Neural cell (in vitro differentiated cells): ENCODE data around the gene ADAT3. TPM values are rescaled to one million over a fixed set of nuclear protein-coding genes. Genes with fewer than 3 reads are reported as not detected.

ENCODE experiments used
- H2AFZ ChIP-seq: fragments of 200-600, 300-800 bp; sonication (generic), shearing (Covaris generic); 2 replicates; pipeline ENCODE4 v1.6.0; 2014; ENCODE audit warnings: low read depth, mild to moderate bottlenecking, antibody characterized with exemption, low read length, moderate library complexity
- H3F3A ChIP-seq: fragments of 200-600 bp; shearing (Covaris generic); 2 replicates; pipeline ENCODE4 v1.6.1; 2016; ENCODE audit warnings: mild to moderate bottlenecking, moderate library complexity, mixed read lengths, antibody characterized with exemption, low read length; ENCODE audit not compliant: insufficient read depth, poor library complexity, severe bottlenecking
- H3K27ac ChIP-seq: fragments of 200-600, 300-800 bp; sonication (generic), shearing (Covaris generic); 2 replicates; pipeline ENCODE4 v1.5.1; 2014; ENCODE audit warnings: mild to moderate bottlenecking, low read length, moderate library complexity
- H3K27me3 ChIP-seq: fragments of 300-800, 200-600 bp; sonication (generic), shearing (Covaris generic); 2 replicates; pipeline ENCODE4 v1.6.0; 2014; ENCODE audit warnings: mild to moderate bottlenecking, low read depth, low read length, moderate library complexity; ENCODE audit not compliant: insufficient read depth
- H3K36me3 ChIP-seq: fragments of 300-800, 200-600 bp; sonication (generic), shearing (Covaris generic); 2 replicates; pipeline ENCODE4 v1.5.1; 2014; ENCODE audit warnings: mild to moderate bottlenecking, antibody characterized with exemption, low read length, moderate library complexity; ENCODE audit not compliant: insufficient read depth
- H3K4me2 ChIP-seq: fragments of 300-800, 200-600 bp; sonication (generic), shearing (Covaris generic); 2 replicates; pipeline ENCODE4 v1.6.0; 2014; ENCODE audit warnings: mild to moderate bottlenecking, low read length
- H3K4me3 ChIP-seq: fragments of 300-800, 200-600 bp; sonication (generic), shearing (Covaris generic); 2 replicates; pipeline ENCODE4 v1.5.1; 2014; ENCODE audit warnings: mild to moderate bottlenecking, low read length, moderate library complexity
- H3K79me2 ChIP-seq: fragments of 200-600 bp; shearing (Covaris generic); replicated peaks from 2 replicates; pipeline ENCODE4 v1.6.0; 2014; ENCODE audit warnings: mild to moderate bottlenecking, low read length, moderate library complexity; ENCODE audit not compliant: insufficient read depth
- H3K9ac ChIP-seq: fragments of 300-800, 200-600 bp; sonication (generic), shearing (Covaris generic); 2 replicates; pipeline ENCODE4 v1.6.1; 2016; ENCODE audit warnings: mild to moderate bottlenecking, low read length, mixed read lengths
- H3K9me2 ChIP-seq: fragments of 200-600 bp; shearing (Covaris generic); 2 replicates; pipeline ENCODE4 v1.6.1; 2016; ENCODE audit warnings: mild to moderate bottlenecking, low read length, mixed read lengths; ENCODE audit not compliant: insufficient read depth
- H3K9me3 ChIP-seq: fragments of 200-600, 300-800 bp; sonication (generic), shearing (Covaris generic); 2 replicates; pipeline ENCODE4 v1.6.1; 2016; ENCODE audit warnings: mild to moderate bottlenecking, mixed run types, low read length, moderate library complexity, mixed read lengths
- H4K20me1 ChIP-seq: fragments of 200-600 bp; shearing (Covaris generic); 2 replicates; pipeline ENCODE4 v1.6.1; 2016; ENCODE audit warnings: mild to moderate bottlenecking, mixed run types; ENCODE audit not compliant: insufficient read depth
- EP300 ChIP-seq: fragments of 450-650 bp; conservative IDR thresholded peaks from 2 replicates; pipeline ENCODE4 v1.6.1; 2014; ENCODE audit warnings: antibody characterized with exemption, mild to moderate bottlenecking, moderate library complexity; ENCODE audit not compliant: poor library complexity, severe bottlenecking
- EZH2 ChIP-seq: fragments of 200-600, 300-800 bp; shearing (Covaris generic), sonication (generic); IDR thresholded peaks from 2 replicates; pipeline ENCODE4 v1.6.1; 2014; ENCODE audit warnings: antibody characterized with exemption, low read length, borderline replicate concordance, mild to moderate bottlenecking; ENCODE audit not compliant: insufficient read depth, poor library complexity, severe bottlenecking
- MXI1 ChIP-seq: fragments of 450-650 bp; conservative IDR thresholded peaks from 2 replicates; pipeline ENCODE4 v1.6.1; 2014; ENCODE audit warnings: antibody characterized with exemption, mild to moderate bottlenecking; ENCODE audit not compliant: poor library complexity, severe bottlenecking
- POLR2AphosphoS5 ChIP-seq: IDR thresholded peaks from 2 replicates; pipeline ENCODE4 v1.6.1; 2012
- RAD21 ChIP-seq: fragments of 450-650 bp; conservative IDR thresholded peaks from 2 replicates; pipeline ENCODE4 v1.6.1; 2014; ENCODE audit warnings: antibody characterized with exemption, mild to moderate bottlenecking, moderate library complexity
- SMC3 ChIP-seq: fragments of 450-650 bp; conservative IDR thresholded peaks from 2 replicates; pipeline ENCODE4 v1.6.1; 2014; ENCODE audit warnings: antibody characterized with exemption, mild to moderate bottlenecking, moderate library complexity; ENCODE audit not compliant: poor library complexity
- TAF1 ChIP-seq: IDR thresholded peaks from 2 replicates; pipeline ENCODE4 v1.6.1; 2012; ENCODE audit warnings: low read depth
- polyA plus RNA-seq: library from polyadenylated mRNA; depleted of rRNA; stranded (reverse); fragments of >200 nt; gene quantifications from 2 replicates; pipeline ENCODE4 v1.2.3, GENCODE V29; 2014
- TF ChIP-seq, protein P1 (sequence below): fragments of 450-650 bp; IDR thresholded peaks from 2 replicates; pipeline ENCODE4 v1.5.1; 2014; ENCODE audit warnings: antibody characterized with exemption, mild to moderate bottlenecking, moderate library complexity; ENCODE audit not compliant: poor library complexity, severe bottlenecking
- TF ChIP-seq, protein P2 (sequence below): IDR thresholded peaks from 2 replicates; pipeline ENCODE4 v1.6.1; 2012; ENCODE audit warnings: borderline replicate concordance

The ADAT3 gene
- polyA plus RNA-seq, 1 donor from 2014 or later = 1.6 TPM

DNA sequence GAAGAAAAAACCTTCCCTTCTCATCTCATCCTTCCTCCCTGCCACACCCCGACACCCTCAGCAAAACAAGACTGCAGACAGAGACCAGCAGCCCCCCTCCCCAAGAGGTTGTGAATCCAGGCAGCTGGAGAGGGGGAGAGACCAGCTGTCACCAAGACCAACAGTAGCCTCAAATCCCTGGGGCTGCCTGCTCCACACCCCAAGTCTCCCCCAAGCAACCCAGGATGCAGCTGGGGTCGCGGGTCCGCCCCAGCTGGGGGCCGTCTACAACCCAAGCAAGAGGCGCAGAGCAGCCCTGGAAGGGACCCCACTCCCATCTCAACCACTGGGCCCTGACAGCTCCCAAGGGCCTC, 48.9 kb upstream of the ADAT3 start:
- Histone ChIP-seq H3K9me3 (no peaks in the 10 kb centered on the region), H3K27me3 (peaks cover 13% of the 10 kb centered on the region), H3K27ac (no peak overlapping the region), H3F3A (no peaks in the 10 kb centered on the region), H4K20me1 (no peaks in the 10 kb centered on the region), H3K4me3 (no peak overlapping the region), H3K79me2 (no peaks in the 10 kb centered on the region), H3K9me2 (no peaks in the 10 kb centered on the region), H3K9ac (no peak overlapping the region), H3K4me2 (no peak overlapping the region), H3K36me3 (no peaks in the 10 kb centered on the region), H2AFZ (no peak overlapping the region)
- no peak for TF ChIP-seq TAF1
- TF ChIP-seq, protein P1, sequence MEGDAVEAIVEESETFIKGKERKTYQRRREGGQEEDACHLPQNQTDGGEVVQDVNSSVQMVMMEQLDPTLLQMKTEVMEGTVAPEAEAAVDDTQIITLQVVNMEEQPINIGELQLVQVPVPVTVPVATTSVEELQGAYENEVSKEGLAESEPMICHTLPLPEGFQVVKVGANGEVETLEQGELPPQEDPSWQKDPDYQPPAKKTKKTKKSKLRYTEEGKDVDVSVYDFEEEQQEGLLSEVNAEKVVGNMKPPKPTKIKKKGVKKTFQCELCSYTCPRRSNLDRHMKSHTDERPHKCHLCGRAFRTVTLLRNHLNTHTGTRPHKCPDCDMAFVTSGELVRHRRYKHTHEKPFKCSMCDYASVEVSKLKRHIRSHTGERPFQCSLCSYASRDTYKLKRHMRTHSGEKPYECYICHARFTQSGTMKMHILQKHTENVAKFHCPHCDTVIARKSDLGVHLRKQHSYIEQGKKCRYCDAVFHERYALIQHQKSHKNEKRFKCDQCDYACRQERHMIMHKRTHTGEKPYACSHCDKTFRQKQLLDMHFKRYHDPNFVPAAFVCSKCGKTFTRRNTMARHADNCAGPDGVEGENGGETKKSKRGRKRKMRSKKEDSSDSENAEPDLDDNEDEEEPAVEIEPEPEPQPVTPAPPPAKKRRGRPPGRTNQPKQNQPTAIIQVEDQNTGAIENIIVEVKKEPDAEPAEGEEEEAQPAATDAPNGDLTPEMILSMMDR = no peak
- TF ChIP-seq RAD21 = no peak
- no peak for TF ChIP-seq EZH2
- TF ChIP-seq, protein P2, sequence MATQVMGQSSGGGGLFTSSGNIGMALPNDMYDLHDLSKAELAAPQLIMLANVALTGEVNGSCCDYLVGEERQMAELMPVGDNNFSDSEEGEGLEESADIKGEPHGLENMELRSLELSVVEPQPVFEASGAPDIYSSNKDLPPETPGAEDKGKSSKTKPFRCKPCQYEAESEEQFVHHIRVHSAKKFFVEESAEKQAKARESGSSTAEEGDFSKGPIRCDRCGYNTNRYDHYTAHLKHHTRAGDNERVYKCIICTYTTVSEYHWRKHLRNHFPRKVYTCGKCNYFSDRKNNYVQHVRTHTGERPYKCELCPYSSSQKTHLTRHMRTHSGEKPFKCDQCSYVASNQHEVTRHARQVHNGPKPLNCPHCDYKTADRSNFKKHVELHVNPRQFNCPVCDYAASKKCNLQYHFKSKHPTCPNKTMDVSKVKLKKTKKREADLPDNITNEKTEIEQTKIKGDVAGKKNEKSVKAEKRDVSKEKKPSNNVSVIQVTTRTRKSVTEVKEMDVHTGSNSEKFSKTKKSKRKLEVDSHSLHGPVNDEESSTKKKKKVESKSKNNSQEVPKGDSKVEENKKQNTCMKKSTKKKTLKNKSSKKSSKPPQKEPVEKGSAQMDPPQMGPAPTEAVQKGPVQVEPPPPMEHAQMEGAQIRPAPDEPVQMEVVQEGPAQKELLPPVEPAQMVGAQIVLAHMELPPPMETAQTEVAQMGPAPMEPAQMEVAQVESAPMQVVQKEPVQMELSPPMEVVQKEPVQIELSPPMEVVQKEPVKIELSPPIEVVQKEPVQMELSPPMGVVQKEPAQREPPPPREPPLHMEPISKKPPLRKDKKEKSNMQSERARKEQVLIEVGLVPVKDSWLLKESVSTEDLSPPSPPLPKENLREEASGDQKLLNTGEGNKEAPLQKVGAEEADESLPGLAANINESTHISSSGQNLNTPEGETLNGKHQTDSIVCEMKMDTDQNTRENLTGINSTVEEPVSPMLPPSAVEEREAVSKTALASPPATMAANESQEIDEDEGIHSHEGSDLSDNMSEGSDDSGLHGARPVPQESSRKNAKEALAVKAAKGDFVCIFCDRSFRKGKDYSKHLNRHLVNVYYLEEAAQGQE = no peak
- no peak for TF ChIP-seq POLR2AphosphoS5
- no peak for TF ChIP-seq MXI1
- TF ChIP-seq SMC3 = no peak
- no peak for TF ChIP-seq EP300

DNA sequence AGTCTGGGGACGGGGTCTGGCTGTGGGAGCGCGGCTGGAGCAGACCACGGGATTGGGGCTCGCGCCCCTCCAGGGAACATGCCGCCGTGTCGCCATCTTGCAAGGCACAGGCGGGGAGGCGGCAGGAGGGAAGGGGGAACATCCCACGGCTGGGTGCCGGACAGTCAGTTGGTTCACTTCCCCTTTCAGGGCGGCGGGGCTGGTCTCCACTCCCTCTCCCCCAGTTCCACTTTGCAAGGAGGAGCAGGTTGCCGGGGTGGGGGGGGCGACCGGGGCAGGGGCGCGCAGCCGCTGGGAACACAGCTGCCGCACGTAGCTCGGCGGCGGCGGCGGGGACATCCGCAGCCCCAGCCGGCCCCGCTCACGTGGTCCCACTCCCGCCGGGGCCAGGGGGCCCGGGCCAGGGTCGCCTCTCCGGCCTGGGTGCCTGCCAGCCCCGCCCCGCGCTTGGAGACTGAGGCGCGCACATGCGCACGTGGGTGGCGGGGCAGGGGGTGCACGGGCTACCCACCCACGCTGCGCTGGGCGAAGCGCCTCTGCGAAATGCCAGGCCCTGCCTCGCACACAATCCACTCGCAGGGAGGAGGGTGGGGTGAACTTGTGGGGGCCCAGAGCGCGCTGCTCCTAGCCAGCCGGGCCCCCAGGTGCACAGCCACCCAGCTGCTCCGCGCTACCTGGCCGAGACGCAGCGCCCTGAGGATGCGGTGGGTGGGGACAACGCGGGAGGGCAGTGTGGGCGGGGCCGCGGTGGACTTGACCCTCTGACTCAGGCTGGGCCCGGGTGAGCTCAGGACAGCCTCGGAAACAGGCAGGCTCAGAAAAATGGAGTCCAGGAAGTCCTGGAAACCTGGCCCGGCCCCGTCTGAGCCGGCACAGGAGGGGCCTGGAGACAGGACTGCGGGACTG, 48.2 kb upstream of the ADAT3 start:
- Histone ChIP-seq H4K20me1 (no peaks in the 10 kb centered on the region), H2AFZ (no peak overlapping the region), H3K4me2 (no peak overlapping the region), H3K9me3 (no peaks in the 10 kb centered on the region), H3K4me3 (peak overlapping the region; percentile 48), H3K79me2 (no peaks in the 10 kb centered on the region), H3F3A (no peaks in the 10 kb centered on the region), H3K36me3 (no peaks in the 10 kb centered on the region), H3K27me3 (peaks cover 19% of the 10 kb centered on the region), H3K9me2 (no peaks in the 10 kb centered on the region), H3K27ac (no peak overlapping the region), H3K9ac (peak overlapping the region; percentile 16)
- TF ChIP-seq MXI1 = peak; percentile 22
- TF ChIP-seq, protein P1 = no peak
